H1 (cell line): ENCODE results near the gene MYBPC3. TPM values are rescaled to one million over a fixed set of nuclear protein-coding genes. Genes with fewer than 3 reads are reported as not detected.

ENCODE experiments used
- GTF2F1 ChIP-seq: IDR thresholded peaks from 2 replicates; pipeline ENCODE4 v1.6.1; 2012; ENCODE audit warnings: low read depth, low read length, improper control_type of control experiment, borderline replicate concordance
- KDM5A ChIP-seq: fragments of 200-600 bp; IDR thresholded peaks from 2 replicates; pipeline ENCODE4 v1.7.1; 2012; ENCODE audit warnings: mild to moderate bottlenecking, low read length, inconsistent platforms, mixed read lengths
- PHF8 ChIP-seq: fragments of 200-600 bp; sonication (generic); conservative IDR thresholded peaks from 2 replicates; pipeline ENCODE4 v1.7.1; 2012; ENCODE audit warnings: low read depth, mild to moderate bottlenecking, inconsistent platforms, low read length, moderate library complexity
- SIN3A ChIP-seq, 2 experiments: IDR thresholded peaks in 1 of 2; conservative IDR thresholded peaks in 1 of 2; 2 replicates each; pipeline ENCODE4 v1.6.1; 2011 to 2012; ENCODE audit warnings: low read length in 2 of 2, improper control_type of control experiment in 1 of 2, low read depth in 1 of 2, mild to moderate bottlenecking in 1 of 2
- polyA plus RNA-seq, 7 experiments: library from polyadenylated mRNA; depleted of rRNA in 3 of 7; stranded (reverse) in 5 of 7; unstranded in 2 of 7; fragments of >200 nt in 5 of 7; fragments of 200-250 nt in 2 of 7; gene quantifications; 1 replicate in 5 of 7; 2 replicates in 1 of 7; 4 replicates in 1 of 7; pipeline versions ENCODE4 v1.2.1 to v1.2.3, GENCODE V29; 2011 to 2013; ENCODE audit warnings: missing spikeins in 2 of 7, mixed read lengths in 2 of 7
- total RNA-seq: library from RNA; stranded (reverse); fragmentation: NEBNext Ultra II Directional; extraction: Animal tissue kit (Norgen Biotek cat#: 25700); gene quantifications from 2 replicates; pipeline ENCODE4 v1.2.1, GENCODE V29; 2021
- TF ChIP-seq, protein P1 (sequence below): IDR thresholded peaks from 2 replicates; pipeline ENCODE4 v1.6.1; 2011; ENCODE audit warnings: low read length, improper control_type of control experiment

Gene MYBPC3
- total and polyA plus RNA-seq, 2 of the 8 experiments (the other 6 are each of a cell fraction or from before 2014, with no cell fraction given), result 0.05 TPM; not detected in 1

DNA sequence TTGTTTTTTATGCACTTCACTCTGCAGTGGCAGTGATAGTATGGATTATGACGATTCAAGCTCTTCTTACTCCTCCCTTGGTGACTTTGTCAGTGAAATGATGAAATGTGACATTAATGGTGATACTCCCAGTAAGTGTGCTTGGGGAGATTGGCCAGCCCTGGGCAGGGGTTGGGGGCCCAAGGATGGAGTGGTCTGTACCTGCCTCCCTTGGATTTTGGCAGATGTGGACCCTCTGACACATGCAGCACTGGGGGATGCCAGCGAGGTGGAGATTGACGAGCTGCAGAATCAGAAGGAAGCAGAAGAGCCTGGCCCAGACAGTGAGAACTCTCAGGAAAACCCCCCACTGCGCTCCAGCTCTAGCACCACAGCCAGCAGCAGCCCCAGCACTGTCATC, 68.4 kb downstream of the MYBPC3 start (continued):
- no peak for TF ChIP-seq SIN3A (conservative IDR thresholded peaks at IDR 0.05 in 1 of 2, IDR thresholded peaks at IDR 0.05 in 1 of 2; ENCODE audit: low read depth in 1 of 2, low read length in 2 of 2)
- TF ChIP-seq GTF2F1, result no peak
- TF ChIP-seq, protein P1, sequence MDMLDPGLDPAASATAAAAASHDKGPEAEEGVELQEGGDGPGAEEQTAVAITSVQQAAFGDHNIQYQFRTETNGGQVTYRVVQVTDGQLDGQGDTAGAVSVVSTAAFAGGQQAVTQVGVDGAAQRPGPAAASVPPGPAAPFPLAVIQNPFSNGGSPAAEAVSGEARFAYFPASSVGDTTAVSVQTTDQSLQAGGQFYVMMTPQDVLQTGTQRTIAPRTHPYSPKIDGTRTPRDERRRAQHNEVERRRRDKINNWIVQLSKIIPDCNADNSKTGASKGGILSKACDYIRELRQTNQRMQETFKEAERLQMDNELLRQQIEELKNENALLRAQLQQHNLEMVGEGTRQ, result no peak
- no peak for TF ChIP-seq PHF8
- TF ChIP-seq KDM5A, result no peak
- TF ChIP-seq, all 59 proteins: peak for 0
